RWPE1 (cell line): ENCODE measurements around the gene SRRM5.
"Not testable (repeated sequence)": the region's sequence is repeated elsewhere in the genome, so short reads cannot be mapped to it uniquely, and the experiment has no call there.

Experiments used
- CTCF ChIA-PET: fragments of 350-600 bp; sonication (Branson Sonifier 250); formaldehyde crosslinking; extraction: SDS; loops from one replicate; lab custom pipeline; 2021; lab: Yijun Ruan, JAX
- POLR2A ChIA-PET: fragments of 400-600 bp; formaldehyde crosslinking; extraction: SDS; loops from one replicate; lab custom pipeline; 2020; ENCODE audit warnings: antibody characterized with exemption; ENCODE audit not compliant: low non-redundant PET; lab: Yijun Ruan, JAX
- DNase-seq: peaks from one replicate; pipeline ENCODE4 v3.0.0; 2012; ENCODE audit warnings: low spot score
- H3K27ac ChIP-seq: fragments of 450-650 bp; 2 replicates; pipeline ENCODE4 v1.5.1; 2017
- TF ChIP-seq, protein P1 (sequence below): fragments of 450-650 bp; conservative IDR thresholded peaks from 2 replicates; pipeline ENCODE4 v1.5.1; 2017; ENCODE audit warnings: low read depth, mild to moderate bottlenecking

The SRRM5 gene

GRCh38 chr19:43599635-43600295, 12.1 kb upstream of the SRRM5 start:
- no peak for DNase-seq
- CTCF ChIA-PET, result interaction anchor here (0.6 to 0.7 kb wide), 2 partner anchors 146 to 1462 kb away, joined by 3 read pairs; no protein-coding TSS in a partner anchor
- H3K27ac ChIP-seq, result peak overlapping the region; percentile 31
- POLR2A ChIA-PET, result no interaction called here
- TF ChIP-seq, protein P1, sequence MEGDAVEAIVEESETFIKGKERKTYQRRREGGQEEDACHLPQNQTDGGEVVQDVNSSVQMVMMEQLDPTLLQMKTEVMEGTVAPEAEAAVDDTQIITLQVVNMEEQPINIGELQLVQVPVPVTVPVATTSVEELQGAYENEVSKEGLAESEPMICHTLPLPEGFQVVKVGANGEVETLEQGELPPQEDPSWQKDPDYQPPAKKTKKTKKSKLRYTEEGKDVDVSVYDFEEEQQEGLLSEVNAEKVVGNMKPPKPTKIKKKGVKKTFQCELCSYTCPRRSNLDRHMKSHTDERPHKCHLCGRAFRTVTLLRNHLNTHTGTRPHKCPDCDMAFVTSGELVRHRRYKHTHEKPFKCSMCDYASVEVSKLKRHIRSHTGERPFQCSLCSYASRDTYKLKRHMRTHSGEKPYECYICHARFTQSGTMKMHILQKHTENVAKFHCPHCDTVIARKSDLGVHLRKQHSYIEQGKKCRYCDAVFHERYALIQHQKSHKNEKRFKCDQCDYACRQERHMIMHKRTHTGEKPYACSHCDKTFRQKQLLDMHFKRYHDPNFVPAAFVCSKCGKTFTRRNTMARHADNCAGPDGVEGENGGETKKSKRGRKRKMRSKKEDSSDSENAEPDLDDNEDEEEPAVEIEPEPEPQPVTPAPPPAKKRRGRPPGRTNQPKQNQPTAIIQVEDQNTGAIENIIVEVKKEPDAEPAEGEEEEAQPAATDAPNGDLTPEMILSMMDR, result no peak

- CTCF ChIA-PET, result interaction anchor here (0.7 kb wide), 1 partner anchor 1461 kb away, joined by 3 read pairs; no protein-coding TSS in a partner anchor
- POLR2A ChIA-PET, DNase-seq: not testable (repeated sequence)
- peak overlapping the region; percentile 31 for H3K27ac ChIP-seq
Observed at GRCh38 chr19:43600326-43600725, 11.6 kb upstream of the SRRM5 start.

DNA sequence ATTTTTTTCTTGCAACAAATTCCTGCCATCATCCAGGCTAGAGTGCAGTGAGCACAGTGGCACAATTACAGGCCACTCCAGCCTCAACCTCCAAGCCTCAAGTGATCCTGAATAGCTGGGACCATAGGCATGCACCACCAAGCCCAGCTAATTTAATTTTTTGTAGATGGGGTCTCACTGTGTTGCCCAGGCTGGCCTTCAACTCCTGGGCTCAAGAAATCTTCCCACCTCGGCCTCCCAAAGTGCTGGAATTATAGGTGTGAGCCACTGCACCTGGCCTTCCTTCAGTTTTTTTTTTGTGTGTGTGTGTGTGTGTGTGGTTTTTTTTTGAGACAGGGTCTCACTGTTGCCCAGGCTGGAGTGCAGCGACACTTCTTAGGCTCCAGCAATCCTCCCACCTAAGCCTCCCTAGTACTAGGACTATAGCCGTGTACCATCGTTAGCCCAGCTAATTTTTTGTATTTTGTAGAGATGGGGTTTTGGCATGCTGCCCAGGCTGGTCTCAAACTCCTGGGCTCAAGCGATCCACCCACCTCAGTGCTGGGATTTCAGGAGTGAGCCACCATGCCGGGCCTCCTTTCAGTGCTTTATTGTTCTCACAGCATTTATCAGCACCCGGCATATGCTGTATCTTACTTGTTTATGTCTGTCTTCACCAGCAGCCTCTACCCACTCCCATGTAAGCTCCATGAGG, 5.9 kb upstream of the SRRM5 start:
- ChIA-PET POLR2A (interaction anchor here (1.4 kb wide), 1 partner anchor 10 kb away, joined by 5 read pairs; the partner anchor contains the start of genes IRGQ and ZNF576), CTCF (interaction anchor here (0.7 kb wide), 1 partner anchor 18 kb away, joined by 3 read pairs; no protein-coding TSS in a partner anchor)
- TF ChIP-seq, protein P1, result no peak
- DNase-seq, result no peak
- peak overlapping the region; percentile 88 for H3K27ac ChIP-seq

GRCh38 chr19:43606569-43607229, 5.2 kb upstream of the SRRM5 start:
- TF ChIP-seq, protein P1, result no peak
- CTCF ChIA-PET, result interaction anchor here (0.7 kb wide), 1 partner anchor 19 kb away, joined by 3 read pairs; no protein-coding TSS in a partner anchor
- peak overlapping the region; percentile 88 for H3K27ac ChIP-seq
- POLR2A ChIA-PET, result interaction anchor here (0.7 to 1.4 kb wide), 2 partner anchors 11 to 81 kb away, joined by 3 to 5 read pairs; partner anchors contain the start of genes IRGQ and ZNF576
- DNase-seq, result peak; percentile 57

GRCh38 chr19:43607238-43608205, 4.4 kb upstream of the SRRM5 start:
- POLR2A ChIA-PET, result interaction anchor here (0.7 kb wide), 1 partner anchor 81 kb away, joined by 3 read pairs; no protein-coding TSS in a partner anchor
- TF ChIP-seq, protein P1, result no peak
- CTCF ChIA-PET, result no interaction called here
- DNase-seq, result no peak
- H3K27ac ChIP-seq, result peak overlapping the region; percentile 88

- CTCF ChIA-PET, result no interaction called here
- peak overlapping the region; percentile 56 for H3K27ac ChIP-seq
- TF ChIP-seq, protein P1, result no peak
- no peak for DNase-seq
- POLR2A ChIA-PET, result no interaction called here
Observed at GRCh38 chr19:43609872-43610271, 2.0 kb upstream of the SRRM5 start.
